Measurements from ENCODE around the gene PRKAG1. TPM values are rescaled to one million over a fixed set of nuclear protein-coding genes. Genes with fewer than 3 reads are reported as not detected.

The PRKAG1 gene
- total RNA-seq, 1 donor from 2014 or later: 24.0 TPM

DNA sequence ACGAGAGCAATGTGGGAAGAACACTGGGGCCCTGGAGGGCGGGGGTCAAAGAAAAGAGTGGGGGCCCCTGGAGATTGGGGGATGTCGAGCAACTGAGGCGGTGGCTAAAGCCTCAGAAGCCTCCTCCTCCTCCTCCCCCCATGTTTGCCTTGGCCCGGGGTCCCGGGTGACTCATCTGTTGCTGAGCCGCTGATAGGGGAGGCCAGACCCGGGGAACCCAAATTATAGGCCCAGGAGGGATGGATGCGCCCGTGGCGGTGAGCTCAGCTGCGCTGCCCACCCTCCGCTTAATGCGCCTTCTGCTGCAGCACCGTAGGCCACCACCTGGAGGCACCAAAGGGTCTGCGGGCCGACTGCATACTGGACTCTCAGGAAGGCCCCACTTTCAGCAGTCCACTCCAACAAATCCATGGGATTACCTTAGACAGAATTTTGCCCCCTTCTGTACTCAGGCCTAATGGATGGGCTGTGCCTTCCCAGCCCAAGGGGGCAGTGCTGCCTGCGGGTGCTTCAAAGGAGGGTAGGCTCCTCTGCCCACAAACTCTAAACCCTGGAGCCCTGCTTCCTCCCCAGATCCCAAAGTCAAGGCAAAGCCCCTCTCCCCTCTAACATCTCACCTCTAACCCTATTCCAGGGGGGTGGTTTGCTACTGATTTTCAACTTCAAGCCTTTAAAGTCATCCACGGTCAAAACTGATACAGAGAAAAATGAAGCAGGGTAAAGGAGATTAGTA lies 44.5 kb downstream of the PRKAG1 start:
- Mint-ChIP-seq H3K4me3 (ENCODE audit: unreplicated experiment) (no peak overlapping the region), H3K27ac (ENCODE audit: unreplicated experiment) (no peak overlapping the region), H3K27me3 (ENCODE audit: unreplicated experiment) (peaks cover 56% of the 10 kb centered on the region), H3K9me3 (ENCODE audit: unreplicated experiment) (no peaks in the 10 kb centered on the region), H3K36me3 (ENCODE audit: low read depth, unreplicated experiment) (peaks cover 19% of the 10 kb centered on the region), H3K4me1 (ENCODE audit: unreplicated experiment) (peaks cover 22% of the 10 kb centered on the region)
- peak; percentile 86 for DNase-seq (ENCODE audit: low spot score)
- peak; percentile 72 for TF ChIP-seq CTCF (IDR thresholded peaks at IDR 0.05; ENCODE audit: unreplicated experiment)

DNA sequence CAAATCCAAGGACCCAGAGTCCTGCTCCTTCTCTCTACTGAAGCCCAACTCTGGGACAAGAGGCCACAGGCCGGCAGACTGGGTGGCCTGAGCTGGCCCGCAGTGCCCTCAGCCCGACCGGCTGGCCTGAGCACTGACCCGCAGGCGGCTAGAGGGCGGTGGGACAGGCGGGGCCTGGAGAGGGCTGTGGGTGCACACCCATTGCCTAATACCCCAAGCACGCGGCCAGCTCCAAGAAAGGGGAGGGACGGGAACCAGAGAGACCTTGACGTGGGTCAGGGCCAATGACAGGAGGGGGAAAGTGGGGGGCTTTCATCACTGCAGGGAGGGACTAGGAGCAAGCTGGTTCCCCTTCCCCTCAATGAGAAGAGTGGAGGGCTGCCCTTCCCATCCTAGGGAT lies 45.0 kb downstream of the PRKAG1 start:
- Mint-ChIP-seq H3K27ac (ENCODE audit: unreplicated experiment) (no peak overlapping the region), H3K9me3 (ENCODE audit: unreplicated experiment) (no peaks in the 10 kb centered on the region), H3K36me3 (ENCODE audit: low read depth, unreplicated experiment) (peaks cover 19% of the 10 kb centered on the region), H3K27me3 (ENCODE audit: unreplicated experiment) (peaks cover 56% of the 10 kb centered on the region), H3K4me3 (ENCODE audit: unreplicated experiment) (no peak overlapping the region), H3K4me1 (ENCODE audit: unreplicated experiment) (peaks cover 18% of the 10 kb centered on the region)
- DNase-seq (ENCODE audit: low spot score): no peak
- no peak for TF ChIP-seq CTCF (IDR thresholded peaks at IDR 0.05; ENCODE audit: unreplicated experiment)

DNA sequence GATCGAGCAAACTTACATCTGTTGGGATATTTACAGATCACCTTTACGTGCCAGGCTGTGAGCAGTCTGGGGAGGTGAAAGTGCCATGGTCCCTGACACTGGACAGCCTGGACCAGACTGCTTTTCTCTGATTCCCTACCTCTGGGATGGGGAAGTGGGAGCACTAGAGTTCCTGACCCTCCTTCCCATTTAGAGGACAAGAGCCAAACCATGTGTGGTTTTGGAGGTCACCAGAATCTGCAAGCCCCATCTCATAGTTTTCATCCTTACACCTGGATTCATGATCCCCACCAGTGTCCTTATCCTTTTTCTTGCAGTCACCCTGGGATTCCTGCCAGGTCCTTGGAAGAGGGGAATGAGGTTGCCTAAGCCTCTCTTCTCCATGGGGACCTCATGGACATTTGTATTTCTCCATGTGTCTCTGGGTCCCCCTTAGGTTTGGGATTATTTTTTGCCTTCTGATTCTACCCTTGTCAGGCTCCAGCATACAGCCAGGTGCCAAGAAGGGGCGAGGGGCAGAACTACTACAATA lies 45.6 kb downstream of the PRKAG1 start:
- H3K4me1 Mint-ChIP-seq (ENCODE audit: unreplicated experiment): peaks cover 18% of the 10 kb centered on the region
- no peaks in the 10 kb centered on the region for H3K9me3 Mint-ChIP-seq (ENCODE audit: unreplicated experiment)

DNA sequence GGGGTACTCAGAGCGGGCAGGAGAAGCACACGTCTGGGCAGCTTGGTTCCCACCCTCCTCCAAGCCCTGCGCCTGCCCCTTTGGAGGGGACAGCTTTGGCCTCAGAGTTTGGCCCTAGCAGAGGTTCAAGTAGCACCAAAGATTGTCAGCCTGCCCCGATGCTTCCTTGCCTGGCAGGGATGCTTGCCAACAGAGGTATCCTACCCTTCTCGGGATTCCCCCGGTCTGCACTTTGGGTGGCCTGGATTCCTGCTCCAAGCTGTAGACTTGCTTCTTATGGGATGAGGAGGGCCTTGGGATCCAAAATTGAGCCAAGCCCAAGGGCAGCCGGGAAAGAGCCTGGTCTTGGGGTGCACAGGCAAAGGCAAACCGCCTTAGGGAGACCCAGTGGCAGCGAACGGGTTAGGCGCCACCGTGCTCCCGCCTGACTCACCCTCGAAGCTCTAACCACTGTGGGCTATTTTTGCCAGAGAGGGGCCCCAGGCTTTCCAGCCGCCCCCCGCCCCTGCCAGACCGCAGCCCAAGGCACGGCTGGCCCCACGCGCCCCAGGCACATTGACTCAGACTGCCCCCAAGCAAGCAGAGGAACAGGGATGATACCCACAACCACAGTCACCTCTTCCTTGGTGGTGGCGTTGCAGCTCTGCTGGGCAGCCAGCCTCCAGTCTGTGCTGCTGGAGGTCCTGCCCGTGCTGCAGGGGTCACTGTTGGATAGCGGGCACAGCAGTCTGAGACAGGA lies 46.2 kb downstream of the PRKAG1 start:
- no peak overlapping the region for H3K4me3 Mint-ChIP-seq (ENCODE audit: unreplicated experiment)
- DNase-seq (ENCODE audit: low spot score): no peak

More for the DNA sequence above, 45.6 kb downstream of the PRKAG1 start:
- H3K27me3 Mint-ChIP-seq (ENCODE audit: unreplicated experiment): peaks cover 56% of the 10 kb centered on the region
- no peak overlapping the region for H3K4me3 Mint-ChIP-seq (ENCODE audit: unreplicated experiment)
- no peak overlapping the region for H3K27ac Mint-ChIP-seq (ENCODE audit: unreplicated experiment)
- DNase-seq (ENCODE audit: low spot score): no peak
- TF ChIP-seq CTCF (IDR thresholded peaks at IDR 0.05; ENCODE audit: unreplicated experiment): no peak
- peaks cover 19% of the 10 kb centered on the region for H3K36me3 Mint-ChIP-seq (ENCODE audit: low read depth, unreplicated experiment)

More for the DNA sequence above, 46.2 kb downstream of the PRKAG1 start:
- TF ChIP-seq CTCF (IDR thresholded peaks at IDR 0.05; ENCODE audit: unreplicated experiment): no peak
- peaks cover 15% of the 10 kb centered on the region for H3K36me3 Mint-ChIP-seq (ENCODE audit: low read depth, unreplicated experiment)
- H3K27ac Mint-ChIP-seq (ENCODE audit: unreplicated experiment): no peak overlapping the region
- no peaks in the 10 kb centered on the region for H3K9me3 Mint-ChIP-seq (ENCODE audit: unreplicated experiment)
- H3K4me1 Mint-ChIP-seq (ENCODE audit: unreplicated experiment): peaks cover 14% of the 10 kb centered on the region
- peaks cover 52% of the 10 kb centered on the region for H3K27me3 Mint-ChIP-seq (ENCODE audit: unreplicated experiment)
